ENCODE data around the gene FBXW2. TPM values are rescaled to one million over a fixed set of nuclear protein-coding genes. Genes with fewer than 3 reads are reported as not detected.
"Not testable (repeated sequence)": the region's sequence is repeated elsewhere in the genome, so short reads cannot be mapped to it uniquely, and the experiment has no call there.

The FBXW2 gene
- total RNA-seq, 2 donors from 2014 or later, result 69.9 to 70.2 TPM

DNA sequence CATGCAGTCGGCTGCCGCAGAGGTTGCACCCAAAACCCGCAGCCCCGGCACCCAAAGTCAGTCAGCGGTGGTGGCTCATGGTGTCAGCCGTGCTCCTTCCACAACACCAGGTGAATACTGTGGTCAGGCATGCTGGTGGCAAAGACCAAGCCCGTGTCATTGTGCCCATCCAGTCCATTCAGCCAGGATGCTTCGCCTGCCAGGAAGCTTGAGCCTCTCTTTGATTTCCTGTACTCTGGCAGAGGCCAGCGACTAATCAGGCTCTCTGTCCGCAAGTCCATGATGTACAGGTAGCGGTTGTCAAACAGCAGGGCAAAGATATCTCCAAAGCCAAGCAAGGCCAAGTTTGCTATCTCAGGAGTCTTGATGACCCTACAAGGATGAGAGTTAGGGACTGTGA is 28.7 kb downstream of the FBXW2 start:
- ATAC-seq (no peak), DNase-seq (ENCODE audit: low spot score in 2 of 2) (no peak)
- Mint-ChIP-seq H3K36me3 (peaks cover 4 to 5% of the 10 kb centered on the region in 2 donors), H3K27ac (peak overlapping the region in 1 of 2 donors; percentile 45), H3K9me3 (no peaks in the 10 kb centered on the region)

DNA sequence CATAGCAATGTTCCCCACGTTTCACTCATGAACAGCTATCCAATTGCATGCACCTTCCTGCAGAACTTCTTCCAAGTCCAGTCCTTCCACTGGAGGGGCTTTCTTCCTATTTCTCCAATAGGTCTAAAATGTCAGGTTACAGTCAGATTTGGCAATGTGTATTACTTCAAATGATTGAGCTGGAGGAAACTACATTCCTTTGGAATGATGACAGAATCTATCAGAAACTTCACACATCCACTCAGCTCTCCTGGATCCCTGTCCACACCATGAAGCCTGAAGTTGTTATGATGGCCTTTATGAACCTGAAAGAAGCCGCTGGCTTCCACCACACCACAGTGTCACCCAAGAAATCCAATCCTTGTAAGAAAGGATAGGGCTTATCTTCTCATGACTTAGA is 32.2 kb downstream of the FBXW2 start:
- ATAC-seq (no peak), DNase-seq (ENCODE audit: low spot score in 2 of 2) (no peak)
- peak overlapping the region in 1 of 2 donors; percentile 53 for H3K27ac Mint-ChIP-seq
- no peaks in the 10 kb centered on the region for H3K9me3 Mint-ChIP-seq
- peaks cover 0 to 7% of the 10 kb centered on the region in 2 donors for H3K36me3 Mint-ChIP-seq

DNA sequence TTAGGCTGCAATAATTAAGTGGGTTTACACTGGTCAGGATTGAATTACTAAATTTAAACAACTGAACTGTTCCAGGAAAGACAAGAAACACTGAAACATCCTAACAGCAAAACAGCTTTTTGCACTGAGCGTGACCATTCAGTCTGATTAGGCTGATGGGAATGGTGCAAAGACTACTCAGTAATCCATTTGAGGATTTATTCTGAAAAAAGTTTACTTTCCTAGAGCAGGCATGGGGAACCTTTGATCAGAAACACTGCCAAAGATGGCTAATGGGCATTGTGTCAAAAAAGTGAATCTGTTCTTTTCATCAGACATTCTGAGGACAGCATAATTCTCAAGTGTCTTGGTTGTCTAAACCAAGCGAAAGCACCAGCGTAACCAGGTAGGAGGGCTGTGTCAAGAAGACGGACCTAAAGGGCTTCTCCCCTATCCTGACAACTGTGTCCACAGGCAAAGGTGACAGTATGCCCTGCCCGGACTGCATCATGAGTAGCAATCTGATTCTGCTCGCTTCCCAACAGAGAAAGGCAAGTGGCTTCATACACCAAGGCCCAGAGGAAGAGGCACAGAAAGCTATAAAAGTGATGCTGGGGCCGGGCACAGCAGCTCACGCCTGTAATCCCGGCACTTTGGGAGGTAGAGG is 33.3 kb downstream of the FBXW2 start:
- Mint-ChIP-seq H3K36me3 (peaks cover 0 to 7% of the 10 kb centered on the region in 2 donors), H3K9me3 (no peaks in the 10 kb centered on the region), H3K27ac (peak overlapping the region in 1 of 2 donors; percentile 37)
- no peak for DNase-seq (ENCODE audit: low spot score in 2 of 2)
- ATAC-seq, result no peak

DNA sequence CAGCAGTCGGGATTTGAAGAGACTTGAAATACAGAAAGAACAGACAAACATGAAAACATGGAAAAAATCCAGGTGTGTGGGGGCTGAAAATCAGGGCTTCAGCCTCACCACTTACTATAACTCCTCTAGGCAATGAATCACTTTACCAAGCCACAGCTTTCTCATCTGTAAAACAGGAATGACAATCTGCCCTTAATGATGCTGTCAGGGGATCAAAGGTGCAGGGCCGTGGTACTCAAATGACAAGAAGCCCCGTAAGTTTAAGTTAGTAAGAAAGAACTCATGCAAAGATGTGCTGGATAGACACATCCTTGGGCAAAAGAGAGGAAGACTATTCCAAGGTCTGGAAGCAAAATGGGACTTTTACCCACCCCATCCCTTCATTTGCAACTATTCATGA is 34.7 kb downstream of the FBXW2 start:
- Mint-ChIP-seq H3K27ac (peak overlapping the region; percentile 34 to 38), H3K9me3 (no peaks in the 10 kb centered on the region), H3K36me3 (peaks cover 0 to 7% of the 10 kb centered on the region in 2 donors)
- ATAC-seq (peak; percentile 78 to 92), DNase-seq (ENCODE audit: low spot score in 2 of 2) (peak in 1 of 2 donors; percentile 26)

DNA sequence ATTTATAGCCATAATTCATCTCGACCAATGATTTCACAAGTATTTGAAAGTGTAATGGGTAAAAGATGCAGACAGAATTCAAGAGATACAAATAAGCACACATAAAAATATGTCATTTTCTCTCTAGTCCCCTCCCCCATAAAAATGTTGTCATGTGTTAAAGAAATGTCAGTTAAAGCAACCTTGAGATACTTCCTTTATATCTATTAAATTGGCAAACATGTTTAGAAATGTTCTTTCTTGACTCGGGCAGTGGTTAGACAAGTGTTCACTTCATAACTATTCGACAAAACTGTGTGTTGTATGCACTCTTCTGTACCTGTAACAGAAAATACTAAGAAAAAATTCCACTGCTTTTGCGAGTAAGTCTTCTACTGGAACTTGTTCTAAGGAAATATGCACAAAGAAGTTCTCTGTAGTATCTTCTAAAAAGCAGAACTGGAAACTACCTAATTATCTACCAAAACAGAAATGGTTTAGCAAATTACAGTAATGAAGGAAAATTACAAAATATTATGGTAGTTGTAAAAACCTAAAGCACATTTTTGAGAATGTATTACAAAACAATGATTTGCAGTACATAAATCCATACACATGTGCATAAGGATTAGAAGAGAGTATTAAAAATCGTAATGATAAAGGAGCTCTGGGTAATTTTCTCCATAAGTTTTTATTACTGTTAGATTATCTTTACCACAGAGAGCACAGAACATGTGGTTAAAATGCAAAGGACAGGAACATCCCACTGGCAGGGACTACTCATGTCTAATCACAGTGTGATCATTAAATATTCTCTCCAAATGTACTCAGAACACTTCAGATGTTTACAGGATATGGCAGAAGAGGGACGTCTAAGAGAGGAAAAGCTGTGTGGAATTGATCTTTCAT is 35.9 kb downstream of the FBXW2 start:
- H3K9me3 Mint-ChIP-seq, result no peaks in the 10 kb centered on the region
- H3K36me3 Mint-ChIP-seq, result peaks cover 0 to 7% of the 10 kb centered on the region in 2 donors
- H3K27ac Mint-ChIP-seq, result peak overlapping the region; percentile 34 to 38
- no peak for ATAC-seq
- no peak for DNase-seq (ENCODE audit: low spot score in 2 of 2)

DNA sequence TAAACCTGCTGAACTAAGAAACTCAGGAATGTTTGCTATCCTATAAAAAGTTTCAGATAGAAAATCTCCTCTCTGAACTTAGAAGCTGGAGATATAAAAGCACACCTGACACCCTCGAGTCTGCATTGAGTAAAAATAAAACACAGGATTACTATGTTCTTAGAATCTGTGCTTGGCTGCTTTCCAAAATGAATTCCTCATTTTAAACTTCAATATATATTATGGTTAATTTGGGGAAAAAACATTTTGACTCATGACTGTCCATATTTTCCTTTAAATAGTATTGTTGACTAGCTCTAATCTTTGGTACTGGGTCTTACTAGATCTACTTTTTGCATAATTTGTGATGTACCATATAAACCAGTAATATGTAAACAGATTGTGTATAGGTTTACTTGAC is 36.7 kb downstream of the FBXW2 start:
- no peak for DNase-seq (ENCODE audit: low spot score in 2 of 2)
- Mint-ChIP-seq H3K27ac (peak overlapping the region in 1 of 2 donors; percentile 38), H3K36me3 (peaks cover 0 to 7% of the 10 kb centered on the region in 2 donors), H3K9me3 (no peaks in the 10 kb centered on the region)
- no peak for ATAC-seq

DNA sequence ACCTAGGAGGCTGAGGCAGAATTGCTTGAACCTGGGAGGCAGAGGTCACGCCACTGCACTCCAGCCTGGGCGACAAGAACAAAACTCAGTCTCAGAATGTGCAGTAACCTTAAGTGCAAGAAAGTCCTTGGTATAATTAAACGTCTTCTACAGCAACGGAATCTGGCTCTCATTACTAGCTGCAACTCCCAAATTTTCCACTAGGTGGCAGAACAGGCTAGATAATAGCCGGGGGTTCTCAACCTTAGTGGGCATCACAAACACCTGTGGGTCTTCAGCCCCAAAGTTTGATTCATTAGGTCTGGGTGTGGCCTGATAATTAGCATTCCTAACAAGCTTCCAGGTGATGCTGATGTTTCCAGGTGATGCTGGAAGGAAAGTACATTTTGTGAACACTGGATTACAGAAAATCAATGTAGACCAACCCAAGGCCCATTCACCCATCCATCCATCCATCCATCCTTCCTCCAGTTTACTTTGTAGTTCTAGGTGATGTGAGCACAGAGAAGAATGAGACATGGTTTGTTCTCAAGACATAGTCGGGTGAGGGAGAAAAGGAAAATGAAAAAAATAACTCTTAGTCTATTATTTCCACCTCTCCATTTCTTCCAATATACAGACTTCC is 37.3 kb downstream of the FBXW2 start:
- H3K9me3 Mint-ChIP-seq, result no peaks in the 10 kb centered on the region
- peak overlapping the region in 1 of 2 donors; percentile 38 for H3K27ac Mint-ChIP-seq
- peak in 1 of 2 donors; percentile 86 for DNase-seq (ENCODE audit: low spot score in 2 of 2)
- peaks cover 0 to 7% of the 10 kb centered on the region in 2 donors for H3K36me3 Mint-ChIP-seq
- ATAC-seq, result peak; percentile 54 to 55

DNA sequence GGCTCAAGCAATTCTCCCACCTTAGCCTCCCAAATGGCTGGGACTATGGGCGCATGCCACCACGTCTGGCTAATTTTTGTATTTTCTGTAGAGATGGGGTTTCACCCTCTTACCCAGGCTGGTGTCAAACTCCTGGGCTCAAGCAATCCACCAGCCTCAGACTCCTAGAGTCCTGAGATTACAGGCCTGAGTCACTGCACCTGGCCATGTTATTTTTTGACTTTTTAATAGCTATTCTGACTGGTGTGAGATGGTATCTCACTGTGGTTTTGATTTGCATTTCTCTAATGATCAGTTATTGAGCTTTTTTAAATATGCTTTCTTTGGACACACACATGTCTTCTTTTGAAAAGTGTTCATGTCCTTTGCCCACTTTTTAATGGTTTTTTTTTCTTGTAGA is 38.2 kb downstream of the FBXW2 start:
- Mint-ChIP-seq H3K27ac (no peak overlapping the region), H3K36me3 (peaks cover 0 to 7% of the 10 kb centered on the region in 2 donors), H3K9me3 (no peaks in the 10 kb centered on the region)
- DNase-seq (ENCODE audit: low spot score in 2 of 2) (no peak), ATAC-seq (no peak)

DNA sequence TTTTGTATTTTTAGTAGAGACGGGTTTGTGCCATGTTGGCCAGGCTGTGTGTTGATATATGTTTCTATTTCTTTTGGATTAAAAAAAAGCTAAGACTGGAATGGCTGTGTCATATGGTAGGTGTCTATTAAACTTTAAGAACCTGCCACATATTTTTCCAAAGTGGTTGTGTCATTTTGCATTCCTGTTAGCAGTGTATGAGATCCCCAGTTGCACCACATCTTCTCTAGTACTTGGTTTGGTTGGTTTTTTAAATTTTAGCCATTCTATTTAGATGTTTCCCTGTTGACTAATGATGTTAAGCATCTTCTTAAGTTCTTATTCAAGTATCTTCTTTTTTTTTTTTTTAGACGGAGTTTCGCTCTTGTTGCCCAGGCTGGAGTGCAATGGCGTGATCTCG is 42.8 kb downstream of the FBXW2 start:
- Mint-ChIP-seq H3K9me3 (no peaks in the 10 kb centered on the region), H3K27ac (no peak overlapping the region), H3K36me3 (no peaks in the 10 kb centered on the region)
- no peak for ATAC-seq
- DNase-seq (ENCODE audit: low spot score in 2 of 2), result no peak

DNA sequence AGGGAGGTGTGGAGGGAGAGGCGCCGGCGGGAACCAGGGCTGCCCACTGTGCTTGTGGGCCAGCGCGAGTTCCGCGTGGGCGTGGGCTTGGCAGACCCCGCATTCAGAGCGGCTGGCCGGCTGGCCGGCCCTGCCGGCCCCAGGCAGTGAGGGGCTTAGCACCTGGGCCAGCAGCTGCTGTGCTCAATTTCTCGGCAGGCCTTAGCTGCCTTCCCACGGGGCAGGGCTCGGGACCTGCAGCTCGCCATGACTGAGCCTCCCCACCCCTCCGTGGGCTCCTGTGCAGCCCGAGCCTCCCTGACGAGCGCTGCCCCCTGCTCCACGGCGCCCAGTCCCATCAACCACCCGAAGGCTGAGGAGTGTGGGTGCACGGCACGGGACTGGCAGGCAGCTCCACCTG is 46.9 kb downstream of the FBXW2 start:
- not testable (repeated sequence) for ATAC-seq; H3K9me3 Mint-ChIP-seq; DNase-seq (ENCODE audit: low spot score in 2 of 2); H3K27ac Mint-ChIP-seq; H3K36me3 Mint-ChIP-seq

DNA sequence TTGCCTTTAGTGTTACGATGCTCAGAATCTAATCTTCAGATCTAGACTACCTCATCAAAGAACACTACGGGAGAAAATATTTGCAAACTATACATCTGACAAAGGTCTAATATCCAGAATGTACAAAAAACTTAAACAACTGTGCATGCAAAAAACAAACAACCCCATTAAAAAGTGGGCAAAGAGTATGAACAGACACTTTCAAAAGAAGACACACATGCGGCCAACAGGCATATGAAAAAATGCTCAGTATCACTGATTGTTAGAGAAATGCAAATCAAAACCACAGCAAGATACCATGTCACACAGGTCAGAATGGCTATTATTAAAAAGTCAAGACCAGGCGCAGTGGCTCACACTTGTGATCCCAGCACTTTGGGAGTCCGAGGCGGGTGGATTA is 47.9 kb downstream of the FBXW2 start:
- Mint-ChIP-seq H3K9me3 (no peaks in the 10 kb centered on the region), H3K36me3 (no peaks in the 10 kb centered on the region), H3K27ac (no peak overlapping the region)
- DNase-seq (ENCODE audit: low spot score in 2 of 2) (no peak), ATAC-seq (no peak)

DNA sequence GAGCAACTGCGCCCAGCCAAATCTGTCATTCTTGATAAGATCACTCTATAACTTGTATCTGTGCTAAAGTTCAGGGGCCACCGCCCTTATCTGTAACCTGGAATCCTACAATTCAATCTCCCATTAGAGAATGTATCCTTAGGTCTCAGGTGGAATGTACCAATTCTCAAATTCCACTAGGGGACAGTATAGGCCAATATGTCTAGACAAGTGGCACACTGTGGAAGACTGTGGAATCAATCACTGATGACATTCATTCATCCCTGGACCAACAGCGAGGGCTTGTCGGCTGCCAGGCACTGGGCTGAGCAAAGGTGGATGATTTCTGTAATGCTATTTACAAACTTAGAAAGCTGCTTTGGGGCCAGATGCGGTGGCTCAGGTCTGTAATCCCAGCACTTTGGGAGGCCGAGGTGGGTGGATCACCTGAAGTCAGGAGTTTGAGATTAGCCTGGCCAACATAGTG is 50.2 kb downstream of the FBXW2 start:
- no peak for DNase-seq (ENCODE audit: low spot score in 2 of 2)
- Mint-ChIP-seq H3K36me3 (no peaks in the 10 kb centered on the region), H3K27ac (no peak overlapping the region), H3K9me3 (no peaks in the 10 kb centered on the region)
- peak; percentile 77 to 80 for ATAC-seq

DNA sequence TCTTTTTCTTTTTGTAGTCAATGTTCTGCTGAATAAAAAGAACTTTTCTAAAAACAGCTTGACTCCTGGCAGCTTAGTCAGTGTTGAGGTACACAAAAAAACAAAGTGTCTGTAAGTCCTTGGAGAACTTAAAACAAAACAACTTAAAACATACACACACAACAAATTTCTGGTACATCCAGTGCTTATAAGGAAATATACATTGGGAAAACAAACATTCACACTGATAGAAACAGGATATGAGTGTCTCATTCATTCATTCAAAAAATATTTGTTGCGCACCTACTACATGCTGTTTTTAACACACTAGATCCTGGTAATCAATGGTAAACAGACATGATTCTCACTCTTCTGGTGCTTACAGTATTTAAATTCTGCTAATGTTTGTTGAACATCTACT is 51.5 kb downstream of the FBXW2 start:
- ATAC-seq (no peak), DNase-seq (ENCODE audit: low spot score in 2 of 2) (no peak)
- Mint-ChIP-seq H3K36me3 (no peaks in the 10 kb centered on the region), H3K27ac (no peak overlapping the region), H3K9me3 (no peaks in the 10 kb centered on the region)

DNA sequence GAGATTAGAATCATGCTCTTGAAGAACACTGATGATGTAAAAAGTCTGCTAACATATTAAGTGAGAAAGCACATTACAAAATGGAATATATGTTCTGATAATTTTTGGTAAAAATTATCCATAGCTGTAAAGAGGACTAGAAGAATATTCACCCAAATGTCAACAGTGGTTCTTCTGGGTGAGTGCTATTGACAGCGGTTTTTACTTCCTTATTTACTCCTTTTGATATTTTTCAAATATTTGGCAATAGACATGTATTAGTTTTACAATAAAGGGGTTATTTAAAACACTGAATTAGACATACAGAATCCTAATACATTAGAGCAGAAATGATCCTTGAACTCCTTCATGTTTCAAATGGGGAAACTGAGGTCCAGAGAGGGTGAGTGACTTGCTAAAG is 52.0 kb downstream of the FBXW2 start:
- DNase-seq (ENCODE audit: low spot score in 2 of 2), result no peak

DNA sequence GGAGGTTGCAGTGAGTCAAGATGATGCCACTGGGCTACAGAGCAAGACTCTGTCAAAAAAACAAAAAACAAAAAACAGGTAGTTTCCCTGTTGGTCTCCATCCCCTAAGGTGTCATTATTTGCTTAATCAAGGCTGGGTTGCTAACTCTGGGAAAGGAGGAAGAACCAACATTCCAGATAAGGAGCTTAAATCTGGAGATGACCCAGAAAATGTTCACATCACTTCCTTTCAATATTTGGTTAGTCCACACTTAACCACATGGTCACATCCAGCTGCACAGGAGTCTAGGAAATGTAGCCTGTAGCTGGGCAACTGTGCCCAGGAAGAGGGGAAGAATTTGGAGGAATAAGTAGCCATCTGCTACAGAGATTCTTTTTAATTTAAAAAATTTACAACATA is 53.1 kb downstream of the FBXW2 start:
- DNase-seq (ENCODE audit: low spot score in 2 of 2) (no peak), ATAC-seq (no peak)
- H3K36me3 Mint-ChIP-seq, result no peaks in the 10 kb centered on the region
- no peaks in the 10 kb centered on the region for H3K9me3 Mint-ChIP-seq
- H3K27ac Mint-ChIP-seq, result no peak overlapping the region

More for the DNA sequence above, 52.0 kb downstream of the FBXW2 start:
- ATAC-seq, result no peak
- Mint-ChIP-seq H3K9me3 (no peaks in the 10 kb centered on the region), H3K36me3 (no peaks in the 10 kb centered on the region), H3K27ac (no peak overlapping the region)

DNA sequence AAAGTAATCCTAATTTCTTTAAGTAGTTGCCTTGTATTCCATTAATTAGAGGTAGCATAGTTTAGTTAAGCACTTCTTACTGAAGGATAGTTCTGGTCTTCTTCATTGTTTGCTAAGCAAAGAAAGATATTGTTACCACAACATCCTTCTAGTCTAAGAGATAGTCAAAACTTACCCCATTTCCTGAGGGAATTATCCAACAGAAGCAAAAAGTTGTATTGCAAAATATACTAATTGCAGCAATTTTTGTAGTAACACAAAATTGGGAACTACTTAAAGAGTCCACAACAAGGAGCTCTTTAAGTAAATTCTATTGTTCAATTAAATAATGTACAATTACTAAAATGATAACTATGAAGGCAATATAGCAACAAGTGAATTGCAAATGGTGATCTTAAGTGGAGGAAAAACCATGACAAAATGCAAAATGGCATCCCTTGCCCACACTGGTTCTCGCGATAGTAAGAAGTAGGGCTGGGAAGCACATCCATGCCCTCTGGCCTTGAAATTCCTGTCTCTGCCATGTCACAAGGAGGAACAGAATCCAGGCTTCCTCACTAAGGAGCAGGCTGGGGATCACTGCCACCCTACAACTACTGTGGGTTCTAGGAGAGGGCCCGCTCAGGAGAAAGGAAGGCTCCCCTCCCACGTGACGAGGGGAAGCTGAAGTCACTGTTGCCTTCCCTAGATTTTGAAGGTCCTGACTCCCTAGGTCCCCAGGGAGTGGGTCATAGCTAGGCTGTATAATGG is 55.6 kb downstream of the FBXW2 start:
- Mint-ChIP-seq H3K36me3 (no peaks in the 10 kb centered on the region), H3K9me3 (no peaks in the 10 kb centered on the region), H3K27ac (no peak overlapping the region)
- ATAC-seq (no peak), DNase-seq (ENCODE audit: low spot score in 2 of 2) (no peak)
